GM18505 (cell line): ENCODE measurements around the gene HIPK2.

Source experiments
- ATAC-seq: cut with Tn5 transposase; IDR thresholded peaks from one replicate; pipeline ENCODE4 v1.9.1; 2021; ENCODE audit not compliant: unreplicated experiment
- POLR2A ChIP-seq: IDR thresholded peaks from 4 replicates; pipeline ENCODE4 v1.6.1; 2011; ENCODE audit warnings: borderline replicate concordance; ENCODE audit not compliant: insufficient read depth, insufficient read length; ENCODE audit errors: extremely low read depth

HIPK2 gene

DNA sequence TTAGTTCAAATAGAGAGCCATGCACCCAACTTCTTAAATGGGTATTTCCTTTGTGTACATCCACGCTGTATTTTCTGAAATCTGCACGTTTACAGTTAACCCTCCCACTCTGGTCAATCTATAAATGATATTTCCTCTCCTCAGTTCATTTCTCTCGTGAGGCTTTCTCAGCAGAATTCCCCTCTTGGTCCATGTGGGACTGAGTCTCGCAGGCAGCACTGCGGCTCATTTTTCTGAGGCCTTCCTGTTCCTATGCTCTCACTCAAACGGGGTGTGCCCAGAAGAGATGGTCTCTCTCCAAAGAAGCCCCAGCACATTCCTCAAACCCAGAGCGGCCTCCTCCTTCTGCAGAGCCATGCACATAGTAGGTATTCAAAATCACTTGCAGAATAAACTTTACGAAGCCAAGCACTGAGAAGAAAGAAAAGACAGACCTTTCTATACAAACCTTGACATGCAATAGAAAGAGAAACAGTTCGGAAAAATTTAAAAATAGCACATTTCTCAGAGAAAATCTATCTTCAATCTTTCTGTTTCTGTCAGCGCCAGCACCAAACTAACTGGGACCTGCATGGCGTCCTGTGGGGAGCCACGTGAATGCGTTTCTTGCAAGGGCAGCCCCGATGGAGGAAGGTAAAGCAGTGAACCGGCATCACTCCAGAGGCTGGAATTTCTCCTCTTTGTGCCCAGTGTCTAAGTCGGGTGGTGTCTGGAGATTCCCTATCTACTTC lies 77.1 kb downstream of the HIPK2 start:
- no peak for TF ChIP-seq POLR2A
- ATAC-seq, result no peak

DNA sequence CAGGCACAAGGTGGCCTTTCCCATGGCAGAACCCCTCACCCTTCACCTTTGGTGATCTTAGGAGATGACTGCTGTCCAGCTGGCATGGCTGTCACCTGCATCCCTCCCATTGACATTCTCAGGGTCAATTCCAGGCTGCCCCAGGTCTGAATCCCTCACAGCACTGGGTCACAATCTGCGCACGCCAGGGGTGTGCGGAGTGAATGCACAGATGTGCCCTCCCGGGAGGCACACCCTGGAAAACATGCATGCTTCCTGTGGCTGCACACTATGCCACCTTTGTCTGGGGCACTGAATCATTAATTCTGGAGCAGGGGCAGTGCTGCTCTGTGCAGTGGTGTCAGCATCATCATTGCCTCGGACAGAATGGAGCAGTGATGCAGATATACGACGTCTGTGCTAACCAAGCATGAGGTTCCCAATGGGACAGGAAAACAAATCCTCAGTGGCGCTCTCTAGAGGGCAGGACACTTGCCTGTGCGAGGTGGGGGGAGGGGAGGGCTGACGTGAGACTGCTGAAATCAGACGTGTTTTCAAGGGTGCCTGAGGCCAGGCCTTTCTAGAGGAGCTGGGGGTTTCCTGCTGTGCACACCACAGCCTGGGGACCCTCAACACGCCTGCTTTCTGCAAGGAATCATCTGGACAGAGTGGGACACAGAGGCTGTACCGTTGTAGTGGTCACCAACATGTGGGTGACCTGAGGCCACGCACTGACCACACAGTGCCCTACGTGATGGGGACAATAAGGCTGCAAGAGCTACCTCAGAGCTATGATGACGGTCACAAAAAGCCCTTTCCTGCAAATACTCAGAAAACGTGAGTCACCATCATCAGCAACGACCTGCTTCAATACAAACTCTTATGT lies 77.9 kb downstream of the HIPK2 start:
- ATAC-seq, result no peak
- no peak for TF ChIP-seq POLR2A

DNA sequence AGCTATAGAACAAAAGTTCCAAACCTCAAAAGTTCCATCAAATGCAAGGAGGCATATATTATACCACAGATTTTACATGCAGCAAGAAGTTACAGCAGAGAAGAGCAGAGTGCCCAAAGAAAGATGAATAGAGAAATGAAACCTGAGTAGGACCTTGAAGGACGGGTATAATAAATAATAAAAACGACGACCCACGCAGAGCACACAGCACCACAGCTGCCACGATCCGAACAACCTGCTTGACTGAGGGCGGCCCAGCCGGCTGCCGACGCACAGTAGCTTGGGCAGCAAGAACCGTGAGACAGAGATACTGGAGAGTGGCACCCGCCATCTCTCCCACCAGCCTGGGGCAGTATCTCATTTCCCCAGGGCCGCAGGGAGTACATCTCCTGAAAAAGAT lies 79.0 kb downstream of the HIPK2 start:
- TF ChIP-seq POLR2A, result no peak
- no peak for ATAC-seq

DNA sequence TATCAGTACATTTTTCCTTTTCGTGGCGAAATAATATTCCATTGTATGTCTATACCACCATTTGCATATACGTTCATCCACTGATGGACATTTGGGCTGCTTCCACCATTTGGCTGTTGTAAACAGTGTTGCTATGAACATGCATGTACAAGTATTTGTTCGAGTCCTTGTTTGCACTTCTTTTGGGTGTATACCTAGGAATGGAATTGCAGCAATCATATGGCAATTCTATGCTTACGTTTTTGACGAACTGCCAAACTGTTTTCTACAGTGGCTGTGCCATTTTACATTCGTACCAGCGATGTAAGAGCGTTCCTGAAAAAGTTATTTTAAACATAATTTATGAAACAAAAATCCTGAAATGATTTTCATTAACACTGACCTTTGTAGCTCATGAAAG lies 79.5 kb downstream of the HIPK2 start:
- no peak for ATAC-seq
- no peak for TF ChIP-seq POLR2A

DNA sequence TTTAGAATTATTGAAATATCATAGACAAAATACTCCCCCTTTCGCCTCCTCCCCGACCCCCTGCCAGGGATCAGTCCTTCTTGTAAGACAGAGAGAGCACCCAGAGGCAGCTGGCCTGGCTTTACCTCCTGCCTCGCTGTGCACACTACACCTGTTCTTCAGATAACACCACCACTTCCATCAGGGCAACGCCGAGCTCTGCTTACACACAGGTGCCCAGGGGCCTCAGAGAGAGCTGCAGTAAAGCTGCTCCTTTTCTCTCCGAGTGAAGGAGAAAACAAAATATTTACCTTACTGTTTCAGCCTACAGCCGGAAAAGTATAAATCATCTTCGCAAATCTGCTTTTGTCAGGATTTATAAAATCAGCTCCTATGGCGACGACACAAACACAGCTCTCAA lies 80.7 kb downstream of the HIPK2 start:
- TF ChIP-seq POLR2A, result no peak
- ATAC-seq, result no peak

DNA sequence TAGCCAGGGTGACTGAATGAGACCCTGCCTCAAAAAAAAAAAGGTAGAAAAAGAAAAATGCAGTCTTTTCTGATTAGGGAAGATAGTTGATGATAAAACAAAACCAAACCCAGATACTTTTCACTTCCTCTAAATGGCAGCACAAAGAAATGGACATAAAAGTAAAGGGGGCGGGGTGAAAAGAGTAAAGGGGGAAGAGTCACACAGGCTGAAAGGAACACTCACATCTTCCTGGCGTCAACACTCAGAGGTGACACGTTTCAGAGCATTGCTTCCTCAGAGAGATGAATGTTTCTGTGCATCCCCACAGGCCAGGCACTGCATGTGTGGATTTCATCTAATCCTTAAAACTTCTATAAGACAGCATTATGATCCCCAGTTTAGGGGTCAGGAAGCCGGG lies 81.2 kb downstream of the HIPK2 start:
- no peak for ATAC-seq
- TF ChIP-seq POLR2A, result no peak

DNA sequence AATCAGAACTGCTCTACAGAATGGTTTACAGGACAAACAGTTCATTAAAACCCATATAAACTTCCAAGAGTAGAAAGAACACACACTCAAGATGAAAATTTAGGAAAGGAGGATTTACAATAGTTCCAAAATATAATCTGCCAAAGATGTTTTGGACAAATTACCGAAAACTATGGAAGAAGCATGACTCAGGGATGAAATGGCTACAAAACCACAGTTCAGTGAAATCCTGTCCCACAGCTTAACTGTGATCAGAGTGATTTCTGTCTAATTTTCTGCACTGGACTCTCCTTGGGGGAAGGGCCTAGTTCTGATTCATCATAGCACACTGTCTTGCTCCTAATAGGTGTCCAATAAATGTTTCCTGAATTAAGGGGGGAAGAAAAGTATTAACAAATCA lies 82.2 kb downstream of the HIPK2 start:
- ATAC-seq, result no peak

GRCh38 chr7:139695051-139695450 lies 82.7 kb downstream of the HIPK2 start:
- ATAC-seq, result no peak
- no peak for TF ChIP-seq POLR2A

More for the DNA sequence above, 82.2 kb downstream of the HIPK2 start:
- TF ChIP-seq POLR2A, result no peak

DNA sequence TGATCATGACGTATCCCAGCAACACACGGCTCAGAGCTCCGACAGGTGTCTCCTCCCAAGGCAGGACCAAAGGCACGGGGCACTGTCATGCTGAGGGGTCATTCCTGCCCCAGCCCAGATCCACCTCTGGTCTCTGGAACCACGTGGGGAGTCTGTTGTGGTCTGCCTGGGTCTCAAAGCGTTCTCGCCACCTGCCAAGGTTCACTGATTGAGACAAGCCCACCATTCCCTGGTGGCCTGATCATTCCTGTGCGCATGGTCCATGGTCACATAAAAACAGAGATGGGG lies 83.5 kb downstream of the HIPK2 start:
- no peak for ATAC-seq
- TF ChIP-seq POLR2A, result no peak

DNA sequence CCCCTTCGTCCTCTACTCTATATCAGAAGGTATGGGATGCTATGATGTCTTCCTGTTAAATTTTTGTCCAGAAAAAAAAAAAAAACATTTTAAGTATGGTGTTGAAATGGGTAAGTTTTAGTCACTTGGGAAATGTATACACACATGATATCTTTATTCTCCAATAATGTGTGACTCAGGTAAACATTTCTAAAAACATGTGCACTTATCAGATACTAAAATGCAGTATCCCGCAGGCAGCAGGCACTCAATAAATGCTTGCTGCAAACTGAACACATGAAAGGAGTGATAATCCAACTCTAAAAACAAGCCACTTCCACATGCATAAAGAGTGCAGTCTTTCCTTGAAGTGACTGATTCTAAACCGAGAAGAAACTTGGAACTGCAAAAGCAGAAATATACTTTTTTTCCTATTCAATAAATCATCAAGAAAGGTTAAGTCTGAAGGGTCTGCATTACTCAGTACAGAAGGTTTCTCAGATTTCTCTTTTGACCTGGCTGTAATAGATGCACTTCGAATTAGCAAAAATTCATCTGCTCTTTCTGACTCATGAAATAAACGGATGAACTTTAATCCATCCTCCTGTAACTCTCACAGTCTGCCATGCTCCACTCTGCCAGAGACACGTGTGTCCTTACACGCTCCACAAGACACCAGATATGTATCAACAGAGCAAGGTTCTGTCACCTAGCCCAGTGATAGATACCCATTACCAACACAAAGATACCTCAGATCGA lies 84.0 kb downstream of the HIPK2 start:
- no peak for ATAC-seq

GRCh38 chr7:139692723-139693122 lies 85.1 kb downstream of the HIPK2 start:
- ATAC-seq, result no peak
- no peak for TF ChIP-seq POLR2A

More for the DNA sequence above, 84.0 kb downstream of the HIPK2 start:
- no peak for TF ChIP-seq POLR2A

DNA sequence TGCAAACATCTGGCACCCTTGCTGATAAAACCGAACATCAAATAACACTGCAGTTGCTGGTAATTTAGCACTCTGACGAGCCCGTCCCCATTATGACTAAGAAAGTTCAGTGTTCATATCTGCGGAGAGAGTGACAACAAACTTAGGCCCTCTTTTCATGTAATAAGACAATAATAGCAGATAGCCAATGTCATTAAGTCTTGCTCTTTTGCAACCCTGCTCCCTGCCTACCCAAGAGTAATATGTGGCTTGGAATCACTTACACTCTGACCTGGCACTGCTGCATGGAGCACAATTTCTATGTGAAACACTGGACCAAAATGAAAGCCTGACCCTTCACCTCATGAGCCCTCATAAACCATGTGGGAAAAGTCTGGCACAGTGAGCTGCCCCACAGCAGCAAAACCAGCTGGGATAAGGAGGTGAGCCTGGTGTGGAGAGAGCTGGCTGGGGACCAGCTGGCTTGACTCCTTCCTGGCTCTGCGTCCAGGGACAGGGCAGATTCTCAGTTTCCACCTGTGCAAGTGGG lies 86.5 kb downstream of the HIPK2 start:
- no peak for ATAC-seq
- no peak for TF ChIP-seq POLR2A

DNA sequence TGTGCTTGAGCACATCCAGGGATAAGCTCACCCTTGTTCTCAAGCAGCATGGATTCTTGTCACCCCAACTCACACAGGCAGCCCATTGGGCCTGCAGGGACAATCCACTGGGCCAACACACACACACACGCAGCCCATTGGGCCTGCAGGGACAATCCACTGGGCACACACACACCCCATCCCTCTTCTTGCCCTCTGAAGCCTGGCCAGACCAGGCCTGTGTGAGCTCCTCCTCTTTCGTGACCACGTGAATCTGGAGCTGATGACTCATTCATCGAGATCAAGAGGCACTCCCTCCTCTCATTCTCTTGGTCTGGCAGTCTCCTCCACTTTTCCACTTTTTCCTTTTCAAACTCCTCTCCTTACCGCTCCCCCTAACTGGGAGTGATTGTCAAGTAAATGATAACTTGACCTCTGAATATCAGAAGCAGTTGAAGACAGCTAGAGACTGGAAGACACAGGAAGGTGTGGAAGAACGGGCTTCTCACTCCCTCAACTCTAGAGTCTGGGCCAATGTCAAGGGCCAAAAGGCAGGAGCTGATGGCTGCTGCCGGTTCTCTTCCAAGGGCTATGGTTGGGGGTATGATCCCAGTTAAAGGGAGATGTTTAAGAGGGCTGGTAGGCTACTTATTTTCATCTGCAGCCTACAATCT lies 89.7 kb downstream of the HIPK2 start:
- TF ChIP-seq POLR2A, result no peak
- ATAC-seq, result no peak
